HepG2 (cell line): ENCODE measurements around the gene ACAP3. TPM values are rescaled to one million over a fixed set of nuclear protein-coding genes. Genes with fewer than 3 reads are reported as not detected.

Experiments
- AKAP8 ChIP-seq: sonication (generic); formaldehyde crosslinking; IDR thresholded peaks from 2 replicates; pipeline ENCODE4 v1.5.1; 2020; ENCODE audit warnings: mild to moderate bottlenecking, missing genetic modification reagents
- ATF3 ChIP-seq: sonication (generic); formaldehyde crosslinking; IDR thresholded peaks from 2 replicates; pipeline ENCODE4 v1.4.0; 2020; ENCODE audit warnings: missing genetic modification reagents
- HDAC1 ChIP-seq: sonication (generic); formaldehyde crosslinking; IDR thresholded peaks from 2 replicates; pipeline ENCODE4 v1.5.1; 2020; ENCODE audit warnings: mild to moderate bottlenecking, missing genetic modification reagents
- MED13 ChIP-seq: sonication (generic); formaldehyde crosslinking; IDR thresholded peaks from 2 replicates; pipeline ENCODE4 v1.5.0; 2020; ENCODE audit warnings: missing genetic modification reagents
- PHF8 ChIP-seq: sonication (generic); formaldehyde crosslinking; IDR thresholded peaks from 2 replicates; pipeline ENCODE4 v1.5.0; 2020; ENCODE audit warnings: missing genetic modification reagents
- PPARG ChIP-seq: conservative IDR thresholded peaks from 2 replicates; pipeline ENCODE4 v1.6.1; 2016; ENCODE audit warnings: missing biosample characterization, missing genetic modification reagents
- RBFOX2 ChIP-seq: fragments of 200-400 bp; formaldehyde crosslinking; IDR thresholded peaks from 2 replicates; pipeline ENCODE4 v1.6.1; 2017; ENCODE audit warnings: low read depth, mild to moderate bottlenecking, low read length
- RXRA ChIP-seq: sonication (generic); formaldehyde crosslinking; IDR thresholded peaks from 2 replicates; pipeline ENCODE4 v1.5.1; 2020; ENCODE audit warnings: missing genetic modification reagents
- SAP130 ChIP-seq: IDR thresholded peaks from 2 replicates; pipeline ENCODE4 v1.6.1; 2016; ENCODE audit warnings: low read depth
- TEAD3 ChIP-seq: optimal IDR thresholded peaks from 2 replicates; pipeline ENCODE3; 2016; ENCODE audit warnings: borderline replicate concordance
- USF2 ChIP-seq, 2 experiments: sonication (generic) in 1 of 2; formaldehyde crosslinking in 1 of 2; IDR thresholded peaks; 2 replicates each; pipeline versions ENCODE4 v1.5.1 to v1.6.1; 2011 to 2020; ENCODE audit warnings: borderline replicate concordance in 1 of 2, low read depth in 1 of 2, low read length in 1 of 2, mild to moderate bottlenecking in 1 of 2, missing genetic modification reagents in 1 of 2, moderate library complexity in 1 of 2
- ZBTB38 ChIP-seq: sonication (generic); formaldehyde crosslinking; IDR thresholded peaks from 2 replicates; pipeline ENCODE4 v1.5.1; 2020; ENCODE audit warnings: mild to moderate bottlenecking, missing genetic modification reagents
- ZBTB7A ChIP-seq: sonication (generic); formaldehyde crosslinking; IDR thresholded peaks from 2 replicates; pipeline ENCODE4 v1.8.0; 2022; ENCODE audit warnings: mild to moderate bottlenecking, missing genetic modification reagents
- ZKSCAN8 ChIP-seq: IDR thresholded peaks from 2 replicates; pipeline ENCODE4 v1.6.1; 2016; ENCODE audit warnings: borderline replicate concordance, missing genetic modification reagents, missing compliant biosample characterization
- ZNF333 ChIP-seq: sonication (generic); formaldehyde crosslinking; IDR thresholded peaks from 2 replicates; pipeline ENCODE4 v1.4.0; 2020; ENCODE audit warnings: mild to moderate bottlenecking, missing genetic modification reagents, borderline replicate concordance
- ZNF605 ChIP-seq: sonication (generic); formaldehyde crosslinking; IDR thresholded peaks from 2 replicates; pipeline ENCODE4 v1.8.0; 2022; ENCODE audit warnings: mild to moderate bottlenecking, missing genetic modification reagents
- ZNF691 ChIP-seq: sonication (generic); formaldehyde crosslinking; IDR thresholded peaks from 2 replicates; pipeline ENCODE4 v1.4.0; 2020; ENCODE audit warnings: missing genetic modification reagents, low read depth, mild to moderate bottlenecking, borderline replicate concordance
- polyA plus RNA-seq, 8 experiments: library from polyadenylated mRNA; depleted of rRNA in 3 of 8; stranded (reverse) in 7 of 8; unstranded in 1 of 8; fragments of >200 nt; fragmentation: Illumina TruSeq in 4 of 8; extraction: Trizol in 4 of 8; gene quantifications; 2 replicates each; pipeline versions ENCODE4 v1.2.1 to v1.2.3, GENCODE V29; 2011 to 2016; ENCODE audit warnings: low read depth in 4 of 8, missing spikeins in 1 of 8, mixed read lengths in 1 of 8; ENCODE audit not compliant: insufficient read depth in 1 of 8
- total RNA-seq, 5 experiments: library from RNA; depleted of rRNA; stranded (reverse); fragments of >200 nt; fragmentation: Illumina TruSeq; extraction: Trizol; gene quantifications; 2 replicates each; pipeline ENCODE4 v1.2.3, GENCODE V29; 2016; ENCODE audit warnings: low read depth in 1 of 5
- TF ChIP-seq, protein P1 (sequence below): sonication (generic); formaldehyde crosslinking; IDR thresholded peaks from 2 replicates; pipeline ENCODE4 v1.4.0; 2020; ENCODE audit warnings: mild to moderate bottlenecking, missing genetic modification reagents

Gene ACAP3
- total and polyA plus RNA-seq, 2 of the 13 experiments (the other 11 are each of a cell fraction or from before 2014, with no cell fraction given), result 29.4 to 50.8 TPM

- TF ChIP-seq ZBTB38 (CRISPR knock-in tag), result peak; percentile 33; the same call in 1 of the 2 replicates
- TF ChIP-seq, protein P1, sequence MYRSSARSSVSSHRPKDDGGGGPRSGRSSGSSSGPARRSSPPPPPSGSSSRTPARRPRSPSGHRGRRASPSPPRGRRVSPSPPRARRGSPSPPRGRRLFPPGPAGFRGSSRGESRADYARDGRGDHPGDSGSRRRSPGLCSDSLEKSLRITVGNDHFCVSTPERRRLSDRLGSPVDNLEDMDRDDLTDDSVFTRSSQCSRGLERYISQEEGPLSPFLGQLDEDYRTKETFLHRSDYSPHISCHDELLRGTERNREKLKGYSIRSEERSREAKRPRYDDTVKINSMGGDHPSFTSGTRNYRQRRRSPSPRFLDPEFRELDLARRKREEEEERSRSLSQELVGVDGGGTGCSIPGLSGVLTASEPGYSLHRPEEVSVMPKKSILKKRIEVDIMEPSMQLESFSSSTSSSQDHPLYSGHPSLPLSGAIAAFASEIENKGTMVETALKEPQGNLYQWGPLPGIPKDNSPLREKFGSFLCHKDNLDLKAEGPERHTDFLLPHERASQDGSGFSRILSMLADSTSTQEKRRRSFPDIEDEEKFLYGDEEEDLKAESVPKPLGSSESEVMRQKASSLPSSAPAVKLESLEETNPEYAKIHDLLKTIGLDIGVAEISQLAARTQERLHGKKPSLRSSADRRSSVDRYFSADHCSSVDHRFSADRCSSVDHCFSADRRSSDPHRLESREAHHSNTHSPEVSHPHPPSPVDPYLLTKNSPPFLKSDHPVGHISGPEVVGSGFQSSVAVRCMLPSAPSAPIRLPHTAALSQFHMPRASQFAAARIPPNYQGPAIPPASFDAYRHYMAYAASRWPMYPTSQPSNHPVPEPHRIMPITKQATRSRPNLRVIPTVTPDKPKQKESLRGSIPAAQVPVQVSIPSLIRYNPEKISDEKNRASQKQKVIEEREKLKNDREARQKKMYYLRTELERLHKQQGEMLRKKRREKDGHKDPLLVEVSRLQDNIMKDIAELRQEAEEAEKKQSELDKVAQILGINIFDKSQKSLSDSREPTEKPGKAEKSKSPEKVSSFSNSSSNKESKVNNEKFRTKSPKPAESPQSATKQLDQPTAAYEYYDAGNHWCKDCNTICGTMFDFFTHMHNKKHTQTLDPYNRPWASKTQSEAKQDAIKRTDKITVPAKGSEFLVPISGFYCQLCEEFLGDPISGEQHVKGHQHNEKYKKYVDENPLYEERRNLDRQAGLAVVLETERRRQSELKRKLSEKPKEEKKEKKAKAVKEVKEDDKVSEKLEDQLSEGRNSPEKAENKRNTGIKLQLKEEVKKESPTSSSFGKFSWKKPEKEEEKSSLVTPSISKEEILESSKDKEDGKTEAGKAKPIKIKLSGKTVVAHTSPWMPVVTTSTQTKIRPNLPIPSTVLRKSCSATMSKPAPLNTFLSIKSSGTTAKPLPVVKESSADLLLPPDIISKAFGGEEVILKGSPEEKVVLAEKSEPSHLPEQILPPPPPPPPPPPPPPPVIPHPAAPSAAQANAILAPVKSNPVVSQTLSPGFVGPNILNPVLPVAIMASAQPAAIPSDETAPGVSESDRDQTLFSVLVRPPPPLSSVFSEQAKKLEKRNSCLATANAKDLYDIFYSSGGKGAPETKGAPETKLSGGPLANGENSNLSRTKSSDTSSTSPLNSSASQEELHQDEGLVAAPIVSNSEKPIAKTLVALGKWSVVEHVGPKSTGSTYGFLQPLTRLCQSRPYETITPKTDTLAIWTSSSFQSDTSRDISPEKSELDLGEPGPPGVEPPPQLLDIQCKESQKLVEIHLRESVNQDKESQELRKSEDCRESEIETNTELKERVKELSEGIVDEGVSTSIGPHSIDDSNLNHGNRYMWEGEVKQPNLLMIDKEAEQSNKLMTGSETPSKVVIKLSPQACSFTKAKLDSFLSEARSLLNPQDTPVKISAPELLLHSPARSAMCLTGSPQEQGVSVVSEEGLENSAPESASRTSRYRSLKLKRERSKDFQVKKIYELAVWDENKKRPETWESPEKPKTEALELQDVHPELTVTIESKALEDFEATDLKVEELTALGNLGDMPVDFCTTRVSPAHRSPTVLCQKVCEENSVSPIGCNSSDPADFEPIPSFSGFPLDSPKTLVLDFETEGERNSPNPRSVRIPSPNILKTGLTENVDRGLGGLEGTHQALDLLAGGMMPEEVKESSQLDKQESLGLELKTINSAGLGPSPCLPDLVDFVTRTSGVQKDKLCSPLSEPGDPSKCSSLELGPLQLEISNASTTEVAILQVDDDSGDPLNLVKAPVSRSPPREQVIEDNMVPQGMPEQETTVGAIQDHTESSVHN (CRISPR knock-in tag), result no peak
- TF ChIP-seq SAP130 (CRISPR knock-in tag), result peak; percentile 38
- TF ChIP-seq TEAD3 (CRISPR knock-in tag), result no peak
- no peak for TF ChIP-seq PPARG (CRISPR knock-in tag)
- TF ChIP-seq ZBTB7A (CRISPR knock-in tag), result 0 out of 2 replicates have a peak, but pooled peaks have one; percentile 44
- TF ChIP-seq PHF8 (CRISPR knock-in tag), result 0 out of 2 replicates have a peak, but pooled peaks have one; percentile 24
- 0 out of 2 replicates have a peak, but pooled peaks have one; percentile 15 for TF ChIP-seq RBFOX2
- 0 out of 2 replicates have a peak, but pooled peaks have one; percentile 14 for TF ChIP-seq ZNF333 (CRISPR knock-in tag)
- no peak for TF ChIP-seq ZKSCAN8 (CRISPR knock-in tag)
- TF ChIP-seq ZNF691 (CRISPR knock-in tag), result no peak
- TF ChIP-seq MED13 (CRISPR knock-in tag), result no peak
- 0 out of 2 replicates have a peak, but pooled peaks have one; percentile 58 for TF ChIP-seq AKAP8 (CRISPR knock-in tag)
- peak; percentile 43; the same call in 1 of the 2 replicates for TF ChIP-seq RXRA
- TF ChIP-seq ATF3 (CRISPR knock-in tag), result peak; percentile 41; the same call in 1 of the 2 replicates
- no peak for TF ChIP-seq HDAC1 (CRISPR knock-in tag)
- TF ChIP-seq USF2 (IDR thresholded peaks at IDR 0.05; ENCODE audit: low read depth, low read length), result no peak
- TF ChIP-seq USF2 (CRISPR knock-in tag; IDR thresholded peaks at IDR 0.05; ENCODE audit: borderline replicate concordance), result no peak
- no peak for TF ChIP-seq ZNF605 (CRISPR knock-in tag)
These were observed 37.1 kb upstream of the ACAP3 start (continued) for GRCh38 chr1:1344655-1345361.
